RWPE1 (cell line): ENCODE results near the gene EFS.

Experiments
- CTCF ChIA-PET: fragments of 350-600 bp; sonication (Branson Sonifier 250); formaldehyde crosslinking; extraction: SDS; loops from one replicate; lab custom pipeline; 2021; lab: Yijun Ruan, JAX
- POLR2A ChIA-PET: fragments of 400-600 bp; formaldehyde crosslinking; extraction: SDS; loops from one replicate; lab custom pipeline; 2020; ENCODE audit warnings: antibody characterized with exemption; ENCODE audit not compliant: low non-redundant PET; lab: Yijun Ruan, JAX
- DNase-seq: peaks from one replicate; pipeline ENCODE4 v3.0.0; 2012; ENCODE audit warnings: low spot score
- H3K27ac ChIP-seq: fragments of 450-650 bp; 2 replicates; pipeline ENCODE4 v1.5.1; 2017
- CTCF ChIP-seq: fragments of 450-650 bp; conservative IDR thresholded peaks from 2 replicates; pipeline ENCODE4 v1.5.1; 2017; ENCODE audit warnings: low read depth, mild to moderate bottlenecking

Gene EFS

GRCh38 chr14:23321572-23322547 is 43.1 kb downstream of the EFS start:
- ChIA-PET POLR2A (interaction anchor here (1.2 to 1.9 kb wide), 3 partner anchors 15 to 35 kb away, joined by 8 to 12 read pairs (median 9); partner anchors contain the start of genes BCL2L2, HOMEZ and PPP1R3E), CTCF (interaction anchor here (1.0 to 3.0 kb wide), 3 partner anchors 15 to 157 kb away, joined by 3 to 12 read pairs (median 10); partner anchors contain the start of gene BCL2L2)
- TF ChIP-seq CTCF: no peak
- peak overlapping the region; percentile 87 for H3K27ac ChIP-seq
- DNase-seq: peak; percentile 57

GRCh38 chr14:23320584-23321571 is 44.1 kb downstream of the EFS start, which contains the start of gene PABPN1:
TSS of gene PABPN1 (plus strand) at chr14:23321457. CDS start at chr14:23321470, 13 bp downstream.
- POLR2A ChIA-PET: interaction anchor here (1.2 to 1.9 kb wide), 3 partner anchors 14 to 35 kb away, joined by 8 to 12 read pairs (median 9); partner anchors contain the start of genes BCL2L2, HOMEZ and PPP1R3E
- CTCF ChIA-PET: interaction anchor here (1.0 to 3.0 kb wide), 4 partner anchors 14 to 158 kb away, joined by 3 to 12 read pairs (median 6); partner anchors contain the start of genes BCL2L2 and PPP1R3E
- peak; percentile 99 for DNase-seq

GRCh38 chr14:23319746-23320583 is 45.0 kb downstream of the EFS start:
- no peak for TF ChIP-seq CTCF
- CTCF ChIA-PET: interaction anchor here (1.3 to 1.5 kb wide), 2 partner anchors 13 to 17 kb away, joined by 3 to 10 read pairs; partner anchors contain the start of genes BCL2L2 and PPP1R3E
- no peak for DNase-seq
- POLR2A ChIA-PET: interaction anchor here (1.7 kb wide), 1 partner anchor 13 kb away, joined by 12 read pairs; the partner anchor contains the start of gene BCL2L2
- peak overlapping the region; percentile 87 for H3K27ac ChIP-seq

More at GRCh38 chr14:23320584-23321571, 44.1 kb downstream of the EFS start, which contains the start of gene PABPN1:
- peak within 1 kb of the TSS; percentile 87 for H3K27ac ChIP-seq
- TF ChIP-seq CTCF: no peak

GRCh38 chr14:23316300-23316699 is 48.7 kb downstream of the EFS start:
- H3K27ac ChIP-seq: no peak overlapping the region
- ChIA-PET CTCF (interaction anchor here (0.7 kb wide), 1 partner anchor 64 kb away, joined by 3 read pairs; no protein-coding TSS in a partner anchor), POLR2A (no interaction called here)
- no peak for TF ChIP-seq CTCF
- no peak for DNase-seq

GRCh38 chr14:23310546-23310945 is 54.4 kb downstream of the EFS start:
- no peak for TF ChIP-seq CTCF
- H3K27ac ChIP-seq: peak overlapping the region; percentile 44
- DNase-seq: no peak
- ChIA-PET CTCF (interaction anchor here (0.9 kb wide), 1 partner anchor 15 kb away, joined by 3 read pairs; no protein-coding TSS in a partner anchor), POLR2A (no interaction called here)
